ENCODE measurements around the gene PPP2R3B.

DNA sequence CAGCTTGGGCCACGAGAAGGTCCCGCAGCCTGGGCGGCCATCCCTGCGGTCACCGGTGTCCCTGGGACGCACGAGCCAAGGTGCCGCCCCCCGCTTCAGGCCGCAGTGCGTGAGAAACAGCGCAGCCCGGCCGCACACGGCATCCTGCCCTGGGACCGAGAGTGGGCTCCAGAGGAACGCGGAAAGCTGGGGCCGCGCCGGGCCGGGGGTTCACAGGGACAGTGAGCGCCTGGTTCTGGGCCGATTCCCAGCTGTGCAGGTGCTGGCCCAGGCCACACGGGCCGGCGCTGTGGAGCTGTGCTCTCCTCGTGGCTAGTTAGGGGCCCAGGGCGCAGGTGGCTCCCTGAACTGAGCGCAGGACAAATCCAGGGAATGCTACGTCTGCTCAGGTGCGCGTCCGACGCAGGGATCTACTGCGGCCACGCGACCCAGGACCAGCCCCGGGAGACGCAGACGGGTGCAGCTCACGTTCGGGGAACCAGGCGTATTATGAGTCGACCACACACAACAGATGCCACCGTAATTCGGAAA, 42.3 kb downstream of the PPP2R3B start:
- TF ChIP-seq, protein P1, sequence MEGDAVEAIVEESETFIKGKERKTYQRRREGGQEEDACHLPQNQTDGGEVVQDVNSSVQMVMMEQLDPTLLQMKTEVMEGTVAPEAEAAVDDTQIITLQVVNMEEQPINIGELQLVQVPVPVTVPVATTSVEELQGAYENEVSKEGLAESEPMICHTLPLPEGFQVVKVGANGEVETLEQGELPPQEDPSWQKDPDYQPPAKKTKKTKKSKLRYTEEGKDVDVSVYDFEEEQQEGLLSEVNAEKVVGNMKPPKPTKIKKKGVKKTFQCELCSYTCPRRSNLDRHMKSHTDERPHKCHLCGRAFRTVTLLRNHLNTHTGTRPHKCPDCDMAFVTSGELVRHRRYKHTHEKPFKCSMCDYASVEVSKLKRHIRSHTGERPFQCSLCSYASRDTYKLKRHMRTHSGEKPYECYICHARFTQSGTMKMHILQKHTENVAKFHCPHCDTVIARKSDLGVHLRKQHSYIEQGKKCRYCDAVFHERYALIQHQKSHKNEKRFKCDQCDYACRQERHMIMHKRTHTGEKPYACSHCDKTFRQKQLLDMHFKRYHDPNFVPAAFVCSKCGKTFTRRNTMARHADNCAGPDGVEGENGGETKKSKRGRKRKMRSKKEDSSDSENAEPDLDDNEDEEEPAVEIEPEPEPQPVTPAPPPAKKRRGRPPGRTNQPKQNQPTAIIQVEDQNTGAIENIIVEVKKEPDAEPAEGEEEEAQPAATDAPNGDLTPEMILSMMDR (IDR thresholded peaks at IDR 0.05; ENCODE audit: poor library complexity), result no peak
- TF ChIP-seq EZH2 (IDR thresholded peaks at IDR 0.05; ENCODE audit: borderline replicate concordance), result no peak
- TF ChIP-seq EZH2phosphoT487 (IDR thresholded peaks at IDR 0.05; ENCODE audit: low read depth, severe bottlenecking, unreplicated experiment), result no peak
